Heart left ventricle (tissue), 16 donors: ENCODE measurements around the gene POU6F2. TPM values are rescaled to one million over a fixed set of nuclear protein-coding genes. Genes with fewer than 3 reads are reported as not detected.

Source experiments
- ATAC-seq, 4 donors: fragments of 200-7000 bp; cut with Tn5 transposase; one replicate each; pipeline ENCODE4 v1.9.1; 2020 to 2022; ENCODE audit warnings: moderate library complexity in 4 of 4, mild to moderate bottlenecking in 3 of 4, moderate number of reproducible peaks in 1 of 4
- DNase-seq, 5 donors: peaks; one replicate each; pipeline ENCODE4 v3.0.0-alpha.2; 2020
- H3K27ac ChIP-seq, 12 donors: fragments of 200-600 bp; sonication (generic) in 4 of 12; one replicate each; pipeline versions ENCODE4 v1.5.0 to v1.8.0; 2016 to 2022; ENCODE audit warnings: mild to moderate bottlenecking in 2 of 12
- H3K27me3 ChIP-seq, 9 donors: fragments of 200-600 bp; sonication (generic) in 2 of 9; one replicate each; pipeline versions ENCODE4 v1.5.1 to v1.8.0; 2016 to 2022; ENCODE audit warnings: mild to moderate bottlenecking in 3 of 9
- H3K36me3 ChIP-seq, 9 donors: fragments of 200-600 bp; sonication (generic) in 2 of 9; one replicate each; pipeline versions ENCODE4 v1.5.0 to v1.8.0; 2018 to 2022; ENCODE audit warnings: mild to moderate bottlenecking in 2 of 9
- H3K4me1 ChIP-seq, 12 donors: fragments of 200-600 bp; sonication (generic) in 4 of 12; one replicate each; pipeline versions ENCODE4 v1.5.0 to v1.8.0; 2016 to 2022; ENCODE audit warnings: mild to moderate bottlenecking in 3 of 12
- H3K4me3 ChIP-seq, 12 donors: fragments of 200-600 bp; sonication (generic) in 4 of 12; one replicate each; pipeline versions ENCODE4 v1.5.0 to v1.8.0; 2017 to 2022; ENCODE audit warnings: mild to moderate bottlenecking in 9 of 12, moderate library complexity in 4 of 12
- H3K9me3 ChIP-seq, 12 donors: fragments of 200-600 bp; sonication (generic) in 4 of 12; one replicate each; pipeline versions ENCODE4 v1.5.0 to v1.8.0; 2016 to 2022; ENCODE audit warnings: mild to moderate bottlenecking in 1 of 12
- POLR2A ChIP-seq, 2 donors: fragments of 450-650 bp; IDR thresholded peaks; one replicate each; pipeline ENCODE4 v1.6.1; 2017; ENCODE audit warnings: antibody characterized with exemption in 2 of 2, mild to moderate bottlenecking in 2 of 2, moderate library complexity in 2 of 2
- WGBS, 4 donors: extraction: QIAGEN DNeasy Blood & Tissue Kit in 2 of 4; methylation state at CpG; one replicate each; pipeline versions ENCODE4 v1.1.5 to v1.1.7; 2013 to 2018; 5-methylcytosine and 5-hydroxymethylcytosine counted together
- intact Hi-C, 10 donors: fragments of 100-400 bp; cut with DNase I; formaldehyde crosslinking; loops; one replicate each; pipeline versions ENCODE4 v1.11.1 to v1.14.2; 2022
- polyA plus RNA-seq, 2 donors: library from polyadenylated mRNA; stranded (reverse); fragments of 200-250 nt; gene quantifications; one replicate each; pipeline ENCODE4 v1.2.3, GENCODE V29; 2013
- total RNA-seq, 9 donors: library from RNA; depleted of rRNA in 2 of 9; stranded (reverse); fragments of >200 nt in 2 of 9; fragmentation: NEBNext Ultra II Directional in 3 of 9; extraction: Animal tissue kit (Norgen Biotek cat#: 25700) in 3 of 9; gene quantifications; one replicate each; pipeline versions ENCODE4 v1.1.0 to v1.2.4, GENCODE V29; 2016 to 2023
- TF ChIP-seq, protein P1 (sequence below), 12 donors: fragments of 200-600 bp; sonication (generic) in 4 of 12; IDR thresholded peaks; one replicate each; pipeline versions ENCODE4 v1.5.0 to v1.8.0; 2018 to 2022; ENCODE audit warnings: antibody characterized with exemption in 12 of 12, mild to moderate bottlenecking in 5 of 12
- donor health status: ischemic (EF 13 %, LVEDD 7.1; RV severe dilation, severe dysfunction).
- donor health status: healthy with polysubstance abuse.
- donor health status: DM: no; HTN: yes; CAD: no.
- donor health status: DM: no; HTN: no; CAD: no.
- donor health status: ischemic (EF 25% LVEDD 6.9; RV normal size, moderate dysfunction).
- donor health status: ischemic (EF 25% LVEDD 5.7; RV mildly dilated, moderate dysfunction).
- donor health status: healthy.
- donor health status: DM: yes; HTN: yes; CAD: no.
- donor health status: ischemic (EF 35%, LVEDD 5.7; RV mildly dilated, moderate dysfunction).
- donor health status: nonischemic (EF 11% LVEDD 7.7; RV severe dilation, severe dysfunction).
- donor health status: DM: yes; HTN: yes; CAD: no.
- donor health status: PGD.
- donor health status: ischemic (EF 29% LVEDD 5.4; RV normal size, mild dysfunction).
- donor health status: nonischemic (EF 23%, LVEDD 6.1; RV moderate dilation, normal function).

The POU6F2 gene
- total and polyA plus RNA-seq, 11 donors: 0.03 to 1.2 (median 0.38) TPM; not detected in 2

DNA sequence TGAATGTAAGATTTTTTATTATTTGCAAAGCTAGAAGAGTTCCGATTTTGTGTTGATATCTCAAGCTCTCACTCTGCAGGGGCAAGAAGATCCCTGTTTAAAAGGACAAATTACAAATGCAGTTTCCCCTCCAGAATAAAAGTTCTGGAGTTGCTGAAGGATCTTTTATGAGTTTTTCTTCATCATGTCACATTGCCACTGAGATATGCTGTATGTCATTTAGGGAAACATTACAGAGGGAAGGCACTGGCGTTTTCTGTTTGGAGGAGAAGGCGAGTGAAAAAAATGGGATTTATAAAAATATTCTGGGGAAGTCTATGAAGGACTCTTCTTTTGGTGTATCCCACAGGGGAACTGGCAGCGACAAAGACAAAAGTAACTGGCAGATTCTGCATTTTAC, 57.4 kb downstream of the POU6F2 start:
- DNase-seq: no peak
- no peak for TF ChIP-seq POLR2A (IDR thresholded peaks at IDR 0.05)
- TF ChIP-seq, protein P1, sequence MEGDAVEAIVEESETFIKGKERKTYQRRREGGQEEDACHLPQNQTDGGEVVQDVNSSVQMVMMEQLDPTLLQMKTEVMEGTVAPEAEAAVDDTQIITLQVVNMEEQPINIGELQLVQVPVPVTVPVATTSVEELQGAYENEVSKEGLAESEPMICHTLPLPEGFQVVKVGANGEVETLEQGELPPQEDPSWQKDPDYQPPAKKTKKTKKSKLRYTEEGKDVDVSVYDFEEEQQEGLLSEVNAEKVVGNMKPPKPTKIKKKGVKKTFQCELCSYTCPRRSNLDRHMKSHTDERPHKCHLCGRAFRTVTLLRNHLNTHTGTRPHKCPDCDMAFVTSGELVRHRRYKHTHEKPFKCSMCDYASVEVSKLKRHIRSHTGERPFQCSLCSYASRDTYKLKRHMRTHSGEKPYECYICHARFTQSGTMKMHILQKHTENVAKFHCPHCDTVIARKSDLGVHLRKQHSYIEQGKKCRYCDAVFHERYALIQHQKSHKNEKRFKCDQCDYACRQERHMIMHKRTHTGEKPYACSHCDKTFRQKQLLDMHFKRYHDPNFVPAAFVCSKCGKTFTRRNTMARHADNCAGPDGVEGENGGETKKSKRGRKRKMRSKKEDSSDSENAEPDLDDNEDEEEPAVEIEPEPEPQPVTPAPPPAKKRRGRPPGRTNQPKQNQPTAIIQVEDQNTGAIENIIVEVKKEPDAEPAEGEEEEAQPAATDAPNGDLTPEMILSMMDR (IDR thresholded peaks at IDR 0.05): no peak
- ATAC-seq: no peak
- Histone ChIP-seq H3K4me1 (no peaks in the 10 kb centered on the region), H3K27ac (no peak overlapping the region), H3K27me3 (peaks cover 0 to 20% (median 0%) of the 10 kb centered on the region in 9 donors), H3K36me3 (no peaks in the 10 kb centered on the region), H3K4me3 (no peak overlapping the region), H3K9me3 (no peaks in the 10 kb centered on the region)
- intact Hi-C loops: no loop called here
- WGBS, 4 donors: 32 to 46% (median 40%) methylated on average over 4 of the region's 4 CpGs

DNA sequence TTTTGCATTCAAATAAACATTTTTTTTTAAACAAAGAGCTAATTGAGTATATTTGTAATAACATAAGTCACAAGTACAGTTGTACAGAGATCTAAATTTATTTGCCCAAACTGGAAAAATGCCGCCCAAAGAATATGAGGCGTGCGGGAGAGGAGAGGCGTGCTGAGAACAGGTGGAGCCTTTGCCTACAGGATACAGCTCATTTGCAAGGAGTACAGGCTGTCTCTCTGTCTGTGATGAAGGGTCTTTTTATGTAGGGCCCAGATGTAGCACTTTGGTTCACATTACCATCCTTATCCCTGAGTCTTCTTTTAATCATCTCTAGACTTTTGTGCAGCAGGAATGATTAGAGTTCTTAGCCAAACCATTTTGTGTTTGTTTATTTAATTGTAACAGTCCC, 58.2 kb downstream of the POU6F2 start:
- peaks cover 0 to 20% (median 0%) of the 10 kb centered on the region in 9 donors for H3K27me3 ChIP-seq
- no peak for DNase-seq
- H3K36me3 ChIP-seq: no peaks in the 10 kb centered on the region
- H3K9me3 ChIP-seq: no peaks in the 10 kb centered on the region
- ATAC-seq: no peak
- H3K27ac ChIP-seq: no peak overlapping the region
- 81 to 85% (median 82%) methylated on average over 4 of the region's 4 CpGs for WGBS, 4 donors
- TF ChIP-seq, protein P1 (IDR thresholded peaks at IDR 0.05): no peak
- no peak for TF ChIP-seq POLR2A (IDR thresholded peaks at IDR 0.05)
- intact Hi-C loops: no loop called here
- H3K4me1 ChIP-seq: no peaks in the 10 kb centered on the region
- no peak overlapping the region for H3K4me3 ChIP-seq

DNA sequence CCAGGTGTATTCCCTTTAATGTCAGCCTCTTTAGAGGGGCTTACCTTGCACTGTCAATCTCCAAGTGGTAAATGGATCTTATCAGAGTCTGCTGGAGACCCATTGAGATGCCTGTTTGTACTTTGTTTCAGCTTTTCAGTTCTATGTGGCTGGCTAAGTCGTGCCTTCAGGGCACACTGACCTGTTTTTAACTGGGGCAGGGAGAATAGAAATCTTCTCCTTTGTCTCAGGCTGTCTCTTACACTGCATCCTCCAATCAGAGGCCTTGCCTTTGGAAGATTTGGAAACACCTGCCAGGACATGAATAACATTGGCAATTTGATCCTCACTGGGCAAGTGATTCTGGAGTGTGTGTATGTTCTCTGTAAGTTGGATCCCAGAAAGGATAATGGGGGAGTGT, 65.0 kb downstream of the POU6F2 start:
- ATAC-seq (no peak), DNase-seq (no peak)
- H3K36me3 ChIP-seq: no peaks in the 10 kb centered on the region
- 22 to 47% (median 37%) methylated on average over 1 of the region's 1 CpG for WGBS, 4 donors
- H3K27ac ChIP-seq: no peak overlapping the region
- intact Hi-C loops: no loop called here
- peaks cover 0 to 3% (median 0%) of the 10 kb centered on the region in 9 donors for H3K27me3 ChIP-seq
- H3K4me1 ChIP-seq: no peaks in the 10 kb centered on the region
- no peaks in the 10 kb centered on the region for H3K9me3 ChIP-seq
- no peak overlapping the region for H3K4me3 ChIP-seq
- TF ChIP-seq, protein P1 (IDR thresholded peaks at IDR 0.05): no peak
- TF ChIP-seq POLR2A (IDR thresholded peaks at IDR 0.05): no peak

DNA sequence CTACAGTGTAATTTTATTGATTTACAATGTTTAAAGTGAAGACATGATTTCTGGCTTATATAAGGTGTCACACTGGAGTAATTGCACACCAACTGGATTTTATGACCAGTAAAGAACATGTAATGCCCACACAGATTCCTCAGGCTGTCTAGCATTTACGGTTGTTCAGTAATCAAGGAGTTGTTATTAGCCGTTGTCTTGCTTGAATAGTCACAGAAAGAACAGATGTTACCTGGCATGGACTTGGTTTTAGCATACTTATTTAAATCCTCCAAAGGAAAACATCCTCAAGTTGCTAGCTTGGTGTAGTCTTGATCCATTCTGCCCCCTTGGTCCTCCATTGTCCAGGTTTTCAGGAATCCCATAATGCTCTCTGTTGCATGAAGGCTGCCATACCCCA, 65.8 kb downstream of the POU6F2 start:
- H3K27ac ChIP-seq: no peak overlapping the region
- no peak for TF ChIP-seq POLR2A (IDR thresholded peaks at IDR 0.05)
- TF ChIP-seq, protein P1 (IDR thresholded peaks at IDR 0.05): no peak
- 86 to 90% (median 88%) methylated on average over 2 of the region's 2 CpGs for WGBS, 4 donors
- intact Hi-C loops: no loop called here
- H3K9me3 ChIP-seq: no peaks in the 10 kb centered on the region
- no peak overlapping the region for H3K4me3 ChIP-seq
- peaks cover 0 to 2% (median 0%) of the 10 kb centered on the region in 9 donors for H3K27me3 ChIP-seq
- H3K4me1 ChIP-seq: no peaks in the 10 kb centered on the region
- no peaks in the 10 kb centered on the region for H3K36me3 ChIP-seq
- DNase-seq (no peak), ATAC-seq (no peak)
